Suprapubic skin (tissue), 4 donors: Measurements from ENCODE around the gene KRTAP3-3.

Experiments used
- CTCF ChIP-seq, 2 donors: fragments of 200-600 bp in 1 of 2; fragments of 450-650 bp in 1 of 2; sonication (generic) in 1 of 2; IDR thresholded peaks; one replicate each; pipeline ENCODE4 v1.5.1; 2016 to 2019; ENCODE audit warnings: antibody characterized with exemption in 2 of 2, mild to moderate bottlenecking in 1 of 2, moderate library complexity in 1 of 2
- EP300 ChIP-seq: sonication (generic); formaldehyde crosslinking; IDR thresholded peaks from one replicate; pipeline ENCODE4 v1.6.1; 2017; ENCODE audit warnings: antibody characterized with exemption
- POLR2A ChIP-seq, 2 donors: fragments of 450-650 bp; IDR thresholded peaks; one replicate each; pipeline ENCODE4 v1.6.1; 2017; ENCODE audit warnings: antibody characterized with exemption in 2 of 2, mild to moderate bottlenecking in 2 of 2, moderate library complexity in 2 of 2
- POLR2AphosphoS5 ChIP-seq, 3 donors: sonication (generic); formaldehyde crosslinking; IDR thresholded peaks; one replicate each; pipeline ENCODE4 v1.6.1; 2017; ENCODE audit warnings: antibody characterized with exemption in 3 of 3

DNA sequence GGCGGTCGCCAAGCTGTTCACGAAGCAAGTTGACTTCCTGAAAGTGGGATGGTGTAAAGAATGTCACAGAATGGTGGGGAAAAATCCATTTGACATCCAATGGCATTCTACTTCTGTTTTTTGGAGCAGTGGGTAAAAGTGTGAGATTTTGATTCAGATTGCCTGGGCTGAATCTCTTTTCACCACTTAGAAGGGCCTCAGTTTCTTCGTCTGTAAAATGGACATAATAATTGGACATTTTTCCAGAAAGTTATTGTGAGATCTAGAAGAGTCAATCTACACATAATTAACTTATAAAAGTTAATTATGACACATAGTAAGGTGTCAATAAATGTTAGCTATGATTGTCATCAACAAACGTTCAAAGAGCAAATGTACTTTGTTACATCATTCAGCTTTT lies 12.8 kb downstream of the KRTAP3-3 start:
- no peak for TF ChIP-seq CTCF (IDR thresholded peaks at IDR 0.05)
- no peak for TF ChIP-seq POLR2A (IDR thresholded peaks at IDR 0.05)
- no peak for TF ChIP-seq EP300
- no peak for TF ChIP-seq POLR2AphosphoS5 (IDR thresholded peaks at IDR 0.05)
